NB4 (cell line): ENCODE measurements around the gene URB2.
A peak's percentile ranks its signal among the peaks of the same experiment; 100 is the strongest.

ENCODE experiments used
- DNase-seq: peaks from one replicate; pipeline ENCODE4 v3.0.0; 2010; ENCODE audit warnings: low read depth
- H3K4me3 ChIP-seq: one replicate; pipeline ENCODE4 v1.5.1; 2011; ENCODE audit warnings: mild to moderate bottlenecking, low read depth, low read length, moderate library complexity
- MYC ChIP-seq: IDR thresholded peaks from 2 replicates; pipeline ENCODE4 v1.6.1; 2011; ENCODE audit warnings: low read depth, low read length
- POLR2A ChIP-seq: IDR thresholded peaks from 2 replicates; pipeline ENCODE4 v1.6.1; 2011; ENCODE audit warnings: mild to moderate bottlenecking; ENCODE audit not compliant: insufficient read length; ENCODE audit errors: extremely low read depth
- TF ChIP-seq, protein P1 (sequence below): IDR thresholded peaks from 2 replicates; pipeline ENCODE4 v1.6.1; 2011; ENCODE audit warnings: low read depth, low read length
- TF ChIP-seq, protein P2 (sequence below): IDR thresholded peaks from one replicate; pipeline ENCODE4 v1.5.1; 2012; ENCODE audit warnings: low read depth, low read length

URB2 gene

DNA sequence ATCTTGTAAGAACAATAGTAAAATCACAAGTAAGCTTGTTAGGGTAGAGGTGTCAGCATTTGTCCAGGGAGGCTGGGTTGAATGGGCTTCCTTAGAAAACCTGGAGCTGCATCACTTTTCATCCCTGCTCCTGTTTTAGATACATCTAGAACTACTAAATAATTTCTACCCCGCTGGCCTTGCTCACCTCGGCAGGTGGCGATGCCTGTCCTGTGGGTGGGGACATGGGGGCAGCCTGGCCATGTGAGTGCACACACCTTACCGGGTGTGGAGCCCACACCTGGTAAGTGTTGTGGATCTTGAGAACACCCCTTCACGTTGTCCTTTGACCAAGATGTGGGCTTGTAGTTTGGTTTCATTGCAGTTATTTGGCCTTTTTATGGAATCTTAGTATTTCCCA is 29.7 kb downstream of the URB2 start:
- no peak overlapping the region for H3K4me3 ChIP-seq
- DNase-seq: no peak
- TF ChIP-seq MYC (no peak), POLR2A (no peak)
- TF ChIP-seq, protein P1, sequence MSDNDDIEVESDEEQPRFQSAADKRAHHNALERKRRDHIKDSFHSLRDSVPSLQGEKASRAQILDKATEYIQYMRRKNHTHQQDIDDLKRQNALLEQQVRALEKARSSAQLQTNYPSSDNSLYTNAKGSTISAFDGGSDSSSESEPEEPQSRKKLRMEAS: no peak
- TF ChIP-seq, protein P2, sequence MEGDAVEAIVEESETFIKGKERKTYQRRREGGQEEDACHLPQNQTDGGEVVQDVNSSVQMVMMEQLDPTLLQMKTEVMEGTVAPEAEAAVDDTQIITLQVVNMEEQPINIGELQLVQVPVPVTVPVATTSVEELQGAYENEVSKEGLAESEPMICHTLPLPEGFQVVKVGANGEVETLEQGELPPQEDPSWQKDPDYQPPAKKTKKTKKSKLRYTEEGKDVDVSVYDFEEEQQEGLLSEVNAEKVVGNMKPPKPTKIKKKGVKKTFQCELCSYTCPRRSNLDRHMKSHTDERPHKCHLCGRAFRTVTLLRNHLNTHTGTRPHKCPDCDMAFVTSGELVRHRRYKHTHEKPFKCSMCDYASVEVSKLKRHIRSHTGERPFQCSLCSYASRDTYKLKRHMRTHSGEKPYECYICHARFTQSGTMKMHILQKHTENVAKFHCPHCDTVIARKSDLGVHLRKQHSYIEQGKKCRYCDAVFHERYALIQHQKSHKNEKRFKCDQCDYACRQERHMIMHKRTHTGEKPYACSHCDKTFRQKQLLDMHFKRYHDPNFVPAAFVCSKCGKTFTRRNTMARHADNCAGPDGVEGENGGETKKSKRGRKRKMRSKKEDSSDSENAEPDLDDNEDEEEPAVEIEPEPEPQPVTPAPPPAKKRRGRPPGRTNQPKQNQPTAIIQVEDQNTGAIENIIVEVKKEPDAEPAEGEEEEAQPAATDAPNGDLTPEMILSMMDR: no peak

DNA sequence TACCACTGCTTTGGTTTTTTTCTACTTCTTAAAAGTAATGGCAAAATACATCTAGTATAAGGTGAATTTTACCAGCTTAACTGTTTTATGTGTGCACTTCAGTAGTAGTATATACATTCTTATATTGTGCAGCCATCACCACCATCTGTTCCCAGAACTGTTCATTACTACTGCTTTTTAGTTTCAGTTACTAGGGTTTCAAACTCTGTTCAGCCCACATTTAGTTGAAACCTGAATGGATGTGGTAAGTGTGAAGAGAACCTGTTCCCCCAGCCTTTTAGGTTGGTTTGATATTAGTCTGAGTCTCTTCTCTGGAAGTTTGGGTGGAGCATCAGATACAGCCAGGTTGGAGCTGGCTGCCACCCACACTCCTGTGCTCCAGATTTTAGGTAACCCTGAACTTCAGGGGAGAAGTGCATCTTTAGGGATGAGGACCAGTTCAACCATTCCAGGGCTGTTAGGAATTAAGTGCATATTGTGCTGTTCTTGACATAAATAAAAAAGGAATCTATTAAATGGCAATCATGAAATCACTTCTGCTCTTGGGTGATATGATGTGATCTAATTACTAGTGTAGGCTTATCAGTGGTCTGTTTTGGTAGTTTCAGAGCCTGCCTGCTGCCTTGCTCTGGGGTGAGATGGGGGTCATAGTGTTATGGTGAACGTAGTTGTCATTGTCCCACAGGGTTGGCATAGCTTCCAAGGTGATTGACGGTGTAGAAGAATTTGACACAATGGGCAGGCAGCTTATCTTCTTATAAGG is 32.1 kb downstream of the URB2 start:
- no peak for TF ChIP-seq MYC
- no peak for TF ChIP-seq POLR2A
- TF ChIP-seq, protein P1: no peak
- TF ChIP-seq, protein P2: no peak
- no peak overlapping the region for H3K4me3 ChIP-seq

DNA sequence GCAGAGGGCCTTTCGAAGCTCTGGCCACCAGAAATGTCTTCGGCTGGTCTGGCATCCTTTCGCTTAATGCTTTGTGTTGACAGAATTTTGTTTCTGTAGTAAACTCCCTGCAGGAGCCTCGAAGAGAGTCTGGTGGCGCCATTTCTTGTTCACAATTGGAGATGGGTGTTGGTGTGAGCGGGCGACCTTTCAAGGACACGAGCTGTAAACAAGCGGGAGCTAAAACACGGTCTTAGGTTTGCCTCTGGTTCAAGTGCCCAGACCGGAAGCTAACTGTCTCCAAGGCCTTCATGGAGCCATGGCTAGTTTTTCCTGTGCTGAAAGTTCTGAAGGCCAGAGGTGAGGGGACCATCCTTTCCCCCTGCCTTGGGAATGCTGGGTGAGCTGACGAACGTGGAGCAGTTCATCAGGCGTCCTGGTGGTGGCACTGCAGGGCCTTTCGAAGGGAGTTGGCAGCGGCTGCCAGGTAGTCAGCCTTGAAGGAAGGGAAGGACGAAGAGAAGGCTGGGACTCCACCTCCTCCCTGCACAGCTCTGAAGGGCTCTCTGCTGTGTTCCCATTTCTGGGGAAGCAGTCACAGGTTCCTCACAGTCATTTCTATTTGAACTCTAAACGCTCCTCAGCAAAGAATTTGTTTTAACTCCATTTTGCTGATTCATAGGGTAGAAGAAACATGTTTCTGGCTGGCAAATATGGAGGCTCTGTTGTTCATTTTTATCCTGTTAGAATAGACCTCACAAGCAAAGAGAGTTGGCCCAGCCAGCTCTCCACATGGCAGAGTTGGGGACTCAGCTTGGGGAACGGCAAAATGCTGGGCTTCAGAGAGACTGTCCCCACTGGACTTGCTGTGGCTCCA is 35.2 kb downstream of the URB2 start:
- no peak overlapping the region for H3K4me3 ChIP-seq
- DNase-seq: peak; percentile 58
- TF ChIP-seq MYC (no peak), POLR2A (no peak)
- TF ChIP-seq, protein P2: peak; percentile 80
- TF ChIP-seq, protein P1: no peak

More for the DNA sequence above, 32.1 kb downstream of the URB2 start:
- no peak for DNase-seq

DNA sequence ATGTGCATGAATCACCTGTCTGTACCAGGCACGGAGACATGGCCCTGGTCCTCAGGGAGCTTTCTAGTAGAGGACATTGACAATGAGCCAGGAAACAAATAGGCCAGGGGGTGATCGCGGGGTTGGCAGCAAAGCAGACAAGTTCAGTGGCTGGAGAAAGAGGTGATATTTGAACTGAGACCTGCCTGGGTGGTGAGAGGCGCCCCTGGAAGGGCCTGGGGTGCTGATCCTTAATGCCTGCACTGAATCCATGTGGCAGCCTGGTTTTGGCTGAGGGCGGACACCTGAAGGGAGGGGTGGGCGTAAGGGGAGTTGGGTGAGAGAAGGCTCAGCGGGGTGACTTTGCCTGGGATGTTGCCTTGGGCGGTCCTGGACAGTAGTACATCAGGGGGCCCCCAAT is 35.9 kb downstream of the URB2 start:
- TF ChIP-seq POLR2A: no peak
- TF ChIP-seq, protein P2: no peak
- TF ChIP-seq, protein P1: no peak
- no peak for TF ChIP-seq MYC
- DNase-seq: no peak
- H3K4me3 ChIP-seq: no peak overlapping the region

DNA sequence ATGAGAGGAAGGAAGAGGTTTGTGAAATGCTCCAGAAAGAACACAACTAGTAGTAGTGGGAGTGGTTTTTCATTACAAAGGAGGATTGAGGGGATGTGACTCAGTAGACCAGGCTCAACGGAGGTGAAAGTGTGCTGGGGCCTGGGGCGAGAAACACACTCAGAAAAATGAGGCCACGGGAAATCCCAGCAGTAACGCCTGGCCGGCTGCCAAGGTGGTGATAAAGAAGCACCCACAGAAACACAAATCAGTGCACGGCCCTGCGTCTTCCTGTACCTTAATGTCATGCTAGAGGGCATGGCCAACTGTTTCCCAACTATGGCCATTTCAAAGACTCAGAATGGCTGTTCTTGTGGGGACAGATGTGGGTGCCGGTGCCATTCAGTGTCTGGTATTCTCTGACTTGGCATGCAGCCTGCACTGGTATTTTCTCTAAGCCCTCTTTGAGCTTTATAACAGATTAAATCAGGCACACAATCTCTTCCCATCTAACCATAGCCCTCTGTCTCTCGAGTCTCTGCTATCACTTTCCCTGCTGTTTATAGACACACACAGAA is 38.2 kb downstream of the URB2 start:
- DNase-seq: no peak
- TF ChIP-seq POLR2A (no peak), MYC (no peak)
- TF ChIP-seq, protein P2: no peak
- TF ChIP-seq, protein P1: no peak
- H3K4me3 ChIP-seq: no peak overlapping the region
